Osteoblast (primary cell): ENCODE results near the gene ZFAND3. TPM values are rescaled to one million over a fixed set of nuclear protein-coding genes. Genes with fewer than 3 reads are reported as not detected.

Experiments
- DNase-seq: peaks from one replicate; pipeline ENCODE4 v3.0.0; 2011; ENCODE audit warnings: low spot score, mixed read lengths; ENCODE audit not compliant: insufficient read length; ENCODE audit errors: missing footprints
- H2AFZ ChIP-seq: 2 replicates; pipeline ENCODE4 v1.6.0; 2011; ENCODE audit warnings: mild to moderate bottlenecking, low read length
- H3K27ac ChIP-seq: 2 replicates; pipeline ENCODE4 v1.5.1; 2011; ENCODE audit warnings: mild to moderate bottlenecking, low read depth, low read length, moderate library complexity
- H3K27me3 ChIP-seq: 2 replicates; pipeline ENCODE4 v1.6.0; 2012; ENCODE audit warnings: mild to moderate bottlenecking, control low read depth, inconsistent platforms, low read length, moderate library complexity; ENCODE audit not compliant: insufficient read depth
- H3K36me3 ChIP-seq: 2 replicates; pipeline ENCODE4 v1.5.1; 2011; ENCODE audit warnings: mild to moderate bottlenecking, low read length, control low read depth, moderate library complexity; ENCODE audit not compliant: insufficient read depth
- H3K4me1 ChIP-seq: 2 replicates; pipeline ENCODE4 v1.5.1; 2011; ENCODE audit warnings: mild to moderate bottlenecking, low read length, control low read depth, moderate library complexity; ENCODE audit not compliant: insufficient read depth
- H3K4me2 ChIP-seq: 2 replicates; pipeline ENCODE4 v1.6.0; 2011; ENCODE audit warnings: mild to moderate bottlenecking, low read length; ENCODE audit not compliant: insufficient read depth
- H3K4me3 ChIP-seq: fragments of 200-600 bp; sonication (generic); 3 replicates; pipeline ENCODE4 v1.5.1; 2012; ENCODE audit warnings: mild to moderate bottlenecking, low read length, inconsistent platforms; ENCODE audit not compliant: insufficient read depth
- H3K79me2 ChIP-seq: 2 replicates; pipeline ENCODE4 v1.6.0; 2012; ENCODE audit warnings: mild to moderate bottlenecking, low read length, control low read depth, inconsistent platforms; ENCODE audit not compliant: insufficient read depth
- H3K9me3 ChIP-seq: 2 replicates; pipeline ENCODE4 v1.5.1; 2011; ENCODE audit warnings: low read depth, low read length, control low read depth
- H4K20me1 ChIP-seq: 2 replicates; pipeline ENCODE4 v1.6.0; 2012; ENCODE audit warnings: mild to moderate bottlenecking, low read length, control low read depth; ENCODE audit not compliant: insufficient read depth
- CTCF ChIP-seq: IDR thresholded peaks from 2 replicates; pipeline ENCODE4 v1.5.1; 2011; ENCODE audit warnings: mild to moderate bottlenecking, low read depth, low read length, moderate library complexity; ENCODE audit errors: extremely low read depth
- total RNA-seq: library from RNA; depleted of rRNA; stranded (reverse); fragments of >200 nt; gene quantifications from 2 replicates; pipeline ENCODE4 v1.2.3, GENCODE V29; 2012

Gene ZFAND3
- total RNA-seq, 1 donor, result 27.1 TPM

- Histone ChIP-seq H3K27me3 (no peaks in the 10 kb centered on the region), H3K79me2 (peaks cover 99% of the 10 kb centered on the region), H2AFZ (no peak overlapping the region), H3K4me2 (no peak overlapping the region), H4K20me1 (peaks cover 74% of the 10 kb centered on the region), H3K27ac (no peak overlapping the region), H3K36me3 (no peaks in the 10 kb centered on the region), H3K9me3 (no peaks in the 10 kb centered on the region), H3K4me1 (no peaks in the 10 kb centered on the region), H3K4me3 (no peak overlapping the region)
- TF ChIP-seq CTCF, result no peak
- no peak for DNase-seq
These were observed 132.5 kb downstream of the ZFAND3 start for GRCh38 chr6:37952027-37952426.

GRCh38 chr6:37954791-37955190 lies 135.3 kb downstream of the ZFAND3 start:
- Histone ChIP-seq H3K27me3 (no peaks in the 10 kb centered on the region), H3K79me2 (peaks cover 100% of the 10 kb centered on the region), H3K9me3 (no peaks in the 10 kb centered on the region), H4K20me1 (peaks cover 84% of the 10 kb centered on the region), H3K27ac (no peak overlapping the region), H3K4me2 (no peak overlapping the region), H3K4me1 (no peaks in the 10 kb centered on the region), H3K4me3 (no peak overlapping the region), H3K36me3 (no peaks in the 10 kb centered on the region), H2AFZ (no peak overlapping the region)
- no peak for TF ChIP-seq CTCF
- DNase-seq, result no peak

GRCh38 chr6:37956711-37957275 lies 137.3 kb downstream of the ZFAND3 start:
- Histone ChIP-seq H3K4me2 (no peak overlapping the region), H3K9me3 (no peaks in the 10 kb centered on the region), H3K36me3 (no peaks in the 10 kb centered on the region), H3K27ac (no peak overlapping the region), H3K27me3 (no peaks in the 10 kb centered on the region), H3K79me2 (peaks cover 100% of the 10 kb centered on the region), H2AFZ (no peak overlapping the region), H4K20me1 (peaks cover 86% of the 10 kb centered on the region), H3K4me1 (no peaks in the 10 kb centered on the region), H3K4me3 (no peak overlapping the region)
- no peak for TF ChIP-seq CTCF
- DNase-seq, result no peak

GRCh38 chr6:37959061-37959460 lies 139.5 kb downstream of the ZFAND3 start:
- Histone ChIP-seq H3K36me3 (no peaks in the 10 kb centered on the region), H3K27ac (no peak overlapping the region), H3K4me3 (no peak overlapping the region), H4K20me1 (peaks cover 93% of the 10 kb centered on the region), H3K27me3 (no peaks in the 10 kb centered on the region), H3K79me2 (peaks cover 96% of the 10 kb centered on the region), H3K4me2 (no peak overlapping the region), H3K9me3 (no peaks in the 10 kb centered on the region), H2AFZ (no peak overlapping the region), H3K4me1 (no peaks in the 10 kb centered on the region)
- no peak for DNase-seq
- no peak for TF ChIP-seq CTCF
